IPS-18c (cell line): ENCODE measurements around the gene BAZ1A.
"Not testable (repeated sequence)": the region's sequence is repeated elsewhere in the genome, so short reads cannot be mapped to it uniquely, and the experiment has no call there.

Experiments
- H3K4me3 ChIP-seq: 2 replicates; pipeline ENCODE4 v1.7.0; 2013; ENCODE audit warnings: low read depth, mild to moderate bottlenecking, low read length, moderate library complexity; ENCODE audit not compliant: insufficient read depth
- H3K9me3 ChIP-seq: one replicate; pipeline ENCODE4 v1.6.1; 2013; ENCODE audit warnings: mild to moderate bottlenecking, low read length, moderate library complexity; ENCODE audit not compliant: control insufficient read depth, insufficient read depth

The BAZ1A gene

GRCh38 chr14:34766060-34766459 lies 109.1 kb downstream of the BAZ1A start:
- Histone ChIP-seq H3K9me3 (peaks cover 2% of the 10 kb centered on the region), H3K4me3 (no peak overlapping the region)

GRCh38 chr14:34755215-34755614 lies 119.9 kb downstream of the BAZ1A start:
- Histone ChIP-seq H3K9me3 (no peaks in the 10 kb centered on the region), H3K4me3 (no peak overlapping the region)

GRCh38 chr14:34754687-34755086 lies 120.5 kb downstream of the BAZ1A start:
- Histone ChIP-seq H3K4me3 (no peak overlapping the region), H3K9me3 (no peaks in the 10 kb centered on the region)

- no peaks in the 10 kb centered on the region for H3K9me3 ChIP-seq
- H3K4me3 ChIP-seq: no peak overlapping the region
Observed at GRCh38 chr14:34750670-34751069, 124.5 kb downstream of the BAZ1A start.

- Histone ChIP-seq H3K4me3 (no peak overlapping the region), H3K9me3 (no peaks in the 10 kb centered on the region)
Observed at GRCh38 chr14:34750233-34750632, 124.9 kb downstream of the BAZ1A start.

GRCh38 chr14:34749408-34749807 lies 125.8 kb downstream of the BAZ1A start:
- Histone ChIP-seq H3K4me3 (no peak overlapping the region), H3K9me3 (no peaks in the 10 kb centered on the region)

- no peak overlapping the region for H3K4me3 ChIP-seq
- no peaks in the 10 kb centered on the region for H3K9me3 ChIP-seq
Observed at GRCh38 chr14:34742270-34743115, 132.7 kb downstream of the BAZ1A start.

- Histone ChIP-seq H3K9me3 (no peaks in the 10 kb centered on the region), H3K4me3 (no peak overlapping the region)
Observed at GRCh38 chr14:34741840-34742239, 133.3 kb downstream of the BAZ1A start.

- H3K4me3 ChIP-seq, H3K9me3 ChIP-seq: not testable (repeated sequence)
Observed at GRCh38 chr14:34740139-34740538, 135.0 kb downstream of the BAZ1A start.

GRCh38 chr14:34737079-34737478 lies 138.1 kb downstream of the BAZ1A start:
- not testable (repeated sequence) for H3K4me3 ChIP-seq, H3K9me3 ChIP-seq

- Histone ChIP-seq H3K9me3 (no peaks in the 10 kb centered on the region), H3K4me3 (no peak overlapping the region)
Observed at GRCh38 chr14:34733245-34733644, 141.9 kb downstream of the BAZ1A start.

- Histone ChIP-seq H3K9me3 (no peaks in the 10 kb centered on the region), H3K4me3 (no peak overlapping the region)
Observed at GRCh38 chr14:34732802-34733201, 142.4 kb downstream of the BAZ1A start.

- no peaks in the 10 kb centered on the region for H3K9me3 ChIP-seq
- H3K4me3 ChIP-seq: no peak overlapping the region
Observed at GRCh38 chr14:34723867-34724266, 151.3 kb downstream of the BAZ1A start.

- no peak overlapping the region for H3K4me3 ChIP-seq
Observed at GRCh38 chr14:34722723-34723545, 152.2 kb downstream of the BAZ1A start.

GRCh38 chr14:34721129-34721528 lies 154.0 kb downstream of the BAZ1A start:
- H3K4me3 ChIP-seq: no peak overlapping the region

More at GRCh38 chr14:34722723-34723545, 152.2 kb downstream of the BAZ1A start:
- H3K9me3 ChIP-seq: no peaks in the 10 kb centered on the region

GRCh38 chr14:34718750-34719304 lies 156.3 kb downstream of the BAZ1A start:
- no peak overlapping the region for H3K4me3 ChIP-seq
- H3K9me3 ChIP-seq: no peaks in the 10 kb centered on the region

More at GRCh38 chr14:34721129-34721528, 154.0 kb downstream of the BAZ1A start:
- no peaks in the 10 kb centered on the region for H3K9me3 ChIP-seq

GRCh38 chr14:34715127-34715863 lies 159.9 kb downstream of the BAZ1A start:
- peak overlapping the region; percentile 77; the same call in 1 of the 2 replicates for H3K4me3 ChIP-seq

More at GRCh38 chr14:34715127-34715863, 159.9 kb downstream of the BAZ1A start:
- H3K9me3 ChIP-seq: no peaks in the 10 kb centered on the region
